SW 1271 (cell line): ENCODE measurements around the gene MDFIC2.
"Not testable (repeated sequence)": the region's sequence is repeated elsewhere in the genome, so short reads cannot be mapped to it uniquely, and the experiment has no call there.

Source experiments
- DNase-seq, 2 experiments: peaks; one replicate each; lab custom pipeline; 2025; lab: John Stamatoyannopoulos, UW

MDFIC2 gene

DNA sequence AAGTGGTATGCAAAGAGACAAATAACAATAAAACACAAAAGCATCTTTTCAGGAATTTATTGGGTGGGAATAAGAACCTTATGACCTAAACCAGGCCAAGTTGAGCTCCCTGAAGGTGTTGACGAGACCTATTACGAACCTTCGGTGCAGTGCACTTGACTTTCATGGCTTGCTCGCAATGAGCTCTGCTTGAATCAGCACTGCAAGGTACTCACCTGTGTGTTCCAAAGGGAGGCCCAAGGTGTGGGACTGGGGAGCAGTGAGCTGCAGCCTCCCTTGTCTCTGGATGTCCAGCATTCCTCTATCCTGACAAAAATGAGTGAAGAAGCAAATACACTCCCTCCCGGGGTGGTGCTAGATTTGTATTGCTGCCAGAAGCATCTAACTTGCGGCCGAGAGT is at the start of gene MDFIC2:
Gene MDFIC2, minus strand, starts transcription at position 303 of the 400 bp plus-strand sequence. CDS start 665 bp downstream, outside the sequence.
- no peak for DNase-seq

DNA sequence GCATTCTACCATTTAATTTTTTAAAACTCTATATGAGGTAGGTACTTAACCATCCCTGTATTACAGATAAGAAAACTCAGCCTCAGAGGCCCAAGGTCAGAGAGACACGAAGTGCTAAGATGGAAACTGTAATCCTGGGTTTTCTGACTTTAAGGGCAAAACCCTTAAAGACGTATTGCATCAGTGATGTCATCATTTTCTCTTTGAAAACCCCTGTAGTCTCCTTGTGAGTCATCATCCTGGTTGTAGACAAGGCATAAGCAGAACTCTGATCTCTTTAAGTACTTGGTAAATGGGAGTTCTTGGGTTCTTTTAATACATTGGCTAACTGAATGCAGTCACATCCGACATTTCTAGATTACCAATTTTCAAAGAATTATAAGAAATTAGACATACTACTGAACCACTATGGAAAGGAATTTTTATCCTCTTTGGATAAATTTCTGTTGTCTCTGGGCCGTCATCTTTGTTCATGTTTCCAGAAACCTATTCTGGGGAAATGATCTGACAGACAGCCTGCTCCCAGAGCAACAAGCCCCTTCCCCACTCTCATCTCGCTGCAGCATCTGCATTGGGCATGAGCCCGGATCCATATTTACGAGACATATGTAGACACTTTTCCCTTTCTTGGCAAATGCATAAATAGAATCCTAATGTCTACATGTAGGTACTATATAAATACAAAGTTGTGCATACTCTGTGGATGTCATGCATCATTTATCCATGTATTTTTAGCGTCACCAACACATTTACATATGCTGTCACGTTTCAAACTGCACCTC is 48.7 kb upstream of the MDFIC2 start:
- DNase-seq = no peak

DNA sequence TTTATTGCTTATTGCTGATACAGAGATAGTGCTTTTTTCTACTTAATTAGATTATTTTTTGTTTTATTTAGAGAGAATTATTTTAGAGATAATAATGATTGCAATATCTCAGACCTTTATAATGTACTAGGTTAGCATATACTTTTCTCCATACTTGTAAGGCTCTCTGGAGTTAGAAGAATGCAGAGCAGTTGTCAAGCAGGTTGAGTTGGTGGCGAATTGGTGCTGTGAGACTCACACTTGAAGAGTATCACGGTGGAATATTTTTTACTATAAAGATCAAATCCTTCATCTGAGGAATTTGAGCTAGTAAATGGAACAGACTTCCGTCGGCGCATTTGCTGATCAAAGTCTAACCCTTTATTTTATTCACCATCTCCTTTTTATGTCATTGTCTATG is 47.3 kb upstream of the MDFIC2 start:
- no peak for DNase-seq

DNA sequence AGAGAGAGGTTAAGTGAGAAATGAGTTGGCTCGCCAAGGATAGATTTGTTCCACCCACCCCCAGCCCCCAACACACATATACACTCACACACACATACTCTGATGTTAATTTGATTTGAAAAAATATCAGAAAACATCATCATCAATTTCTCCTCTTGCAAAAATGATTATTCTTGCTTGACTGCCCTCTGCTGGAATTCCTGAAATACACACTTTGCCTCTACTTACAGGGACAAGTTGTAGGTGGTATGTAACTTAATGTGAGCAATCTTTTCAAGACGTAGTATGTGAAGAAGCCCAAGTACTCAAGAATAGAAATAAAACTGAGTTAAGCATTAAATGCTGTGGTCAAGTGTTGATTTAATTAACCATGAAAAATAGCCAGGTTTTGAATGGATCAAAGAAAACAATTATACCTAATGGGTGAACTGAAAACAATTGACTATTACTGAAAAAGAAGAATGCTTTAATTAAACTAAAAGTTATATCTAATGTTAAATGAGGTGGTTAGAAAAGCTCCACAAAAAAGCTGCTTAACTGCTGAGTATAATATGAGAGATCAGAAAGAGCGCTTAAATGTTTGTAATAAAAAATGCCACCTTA is 46.6 kb upstream of the MDFIC2 start:
- DNase-seq = peak in 1 of 2 experiments; percentile 2

DNA sequence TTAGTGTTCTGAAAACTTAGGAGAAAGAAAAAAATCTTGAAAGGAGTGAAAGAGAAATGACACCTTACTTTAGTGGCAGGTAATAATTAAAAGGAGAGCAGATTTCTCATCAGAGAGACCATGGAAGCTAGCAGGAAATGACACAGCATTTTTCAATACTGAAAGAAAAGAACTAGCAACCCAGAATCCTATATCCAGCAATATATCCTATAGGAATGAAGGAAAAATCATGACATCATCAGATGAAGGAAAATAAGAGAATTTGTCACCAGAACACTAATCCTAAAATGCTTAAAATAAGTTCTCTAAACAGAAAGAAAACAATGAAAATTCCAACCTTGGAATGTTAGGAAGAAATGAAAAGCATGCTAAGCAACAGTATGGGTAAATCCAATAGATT is 39.8 kb upstream of the MDFIC2 start:
- DNase-seq = no peak

DNA sequence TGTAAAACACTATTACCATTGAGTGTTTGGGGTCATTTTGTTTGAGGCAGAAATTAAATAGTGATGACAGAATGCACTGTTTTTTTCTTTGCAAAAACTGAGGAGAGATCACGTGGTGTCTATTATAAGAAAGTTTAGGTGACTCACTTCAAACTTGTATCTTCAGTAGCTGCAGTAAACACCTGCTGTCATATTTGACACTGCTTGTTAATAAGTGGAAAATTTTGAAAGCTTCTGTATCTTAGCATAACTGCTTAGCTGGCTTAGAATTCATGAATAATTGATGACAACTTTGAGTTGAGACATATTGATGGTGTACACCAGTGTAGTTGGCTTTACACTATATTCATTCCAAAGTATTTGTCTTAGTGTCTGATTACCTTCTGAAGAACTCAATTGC is 29.7 kb upstream of the MDFIC2 start:
- DNase-seq = no peak

DNA sequence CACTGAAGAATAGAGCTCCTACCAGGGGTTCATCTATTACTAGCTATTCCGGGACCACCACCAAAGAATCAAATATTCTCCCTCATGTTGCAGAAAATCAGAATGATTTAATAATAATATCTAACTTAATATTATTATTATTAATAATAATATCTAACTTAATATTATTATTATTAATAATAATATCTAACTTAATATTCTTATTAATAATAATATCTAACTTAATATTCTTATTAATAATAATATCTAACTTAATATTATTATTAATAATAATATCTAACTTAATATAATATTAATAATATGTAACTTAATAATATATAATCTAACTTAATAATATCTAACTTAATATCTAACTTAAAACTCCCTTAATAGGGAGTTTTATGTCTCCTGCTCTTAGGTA is 24.4 kb upstream of the MDFIC2 start:
- DNase-seq = not testable (repeated sequence)

DNA sequence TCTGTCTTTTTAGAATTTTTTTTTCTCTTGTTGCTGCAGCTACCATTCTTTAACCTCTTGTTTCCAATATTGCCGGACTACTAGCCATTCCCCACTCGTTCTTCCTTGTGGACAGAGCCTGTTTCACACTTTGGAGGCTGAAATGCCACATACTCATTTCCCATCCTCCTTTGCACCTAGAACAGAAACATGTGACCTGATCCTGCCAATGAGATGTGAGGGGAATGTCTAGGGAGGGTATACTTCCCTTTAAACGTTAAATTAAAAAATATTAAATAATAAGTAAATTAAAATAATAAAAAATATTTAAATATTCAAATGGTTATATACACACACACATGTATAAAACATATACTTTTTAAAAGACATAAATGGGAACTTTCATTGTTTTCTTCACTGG is 20.6 kb upstream of the MDFIC2 start:
- DNase-seq = no peak

DNA sequence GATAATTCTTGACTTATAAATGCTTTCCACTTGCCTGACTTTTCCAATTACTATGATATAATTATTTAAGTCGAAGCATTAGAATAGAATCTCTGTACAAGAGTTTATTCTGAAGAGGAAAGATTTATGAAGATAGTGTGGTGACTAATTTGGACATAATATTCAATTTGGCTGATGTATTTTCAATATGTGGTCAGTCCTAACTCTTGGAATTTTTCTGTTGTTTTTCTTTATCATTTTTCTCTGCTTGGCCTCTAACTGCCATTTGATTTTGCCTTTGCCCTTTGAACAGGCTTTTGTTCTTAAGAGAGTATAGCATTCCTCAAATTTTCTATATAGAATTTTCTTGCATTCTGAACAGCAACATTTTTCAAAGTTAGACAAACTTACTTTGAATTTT is 2.6 kb upstream of the MDFIC2 start:
- DNase-seq = no peak

DNA sequence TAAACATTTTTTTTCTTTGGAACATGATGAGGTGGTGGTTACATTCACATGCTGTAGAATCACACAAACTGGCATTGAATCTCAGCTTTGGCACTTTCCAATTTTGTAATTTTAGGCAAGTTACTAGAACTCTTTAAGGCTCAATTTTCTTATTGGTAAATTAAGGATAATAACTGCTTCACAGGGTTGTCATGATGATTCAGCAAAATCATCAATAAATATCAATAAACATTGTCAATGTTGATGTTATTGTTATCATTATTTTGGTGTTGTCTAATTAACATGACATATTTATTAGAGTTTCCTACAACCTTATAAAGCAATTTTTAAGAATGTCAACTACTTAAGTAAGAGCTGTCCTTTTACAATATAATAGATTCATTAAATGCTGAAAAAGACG is 1.6 kb downstream of the MDFIC2 start:
- DNase-seq = no peak

DNA sequence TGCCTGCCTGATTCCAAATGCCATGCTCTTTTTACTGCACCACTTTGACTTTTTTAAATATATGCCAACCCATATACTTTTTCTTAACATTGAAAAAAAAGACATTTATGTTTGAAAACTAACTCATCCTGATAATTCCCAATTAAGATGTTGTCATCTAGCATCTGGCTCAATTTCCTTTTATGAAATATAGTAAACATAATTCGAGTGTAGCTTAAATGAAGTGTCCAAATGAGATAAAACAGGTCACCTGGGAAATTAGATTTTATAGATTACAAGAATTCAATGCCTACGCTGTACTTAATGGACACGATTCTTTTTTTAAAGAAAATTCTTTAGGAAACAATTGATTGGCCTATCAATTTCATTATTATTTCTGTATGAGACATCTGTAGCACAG is 2.8 kb downstream of the MDFIC2 start:
- DNase-seq = no peak

DNA sequence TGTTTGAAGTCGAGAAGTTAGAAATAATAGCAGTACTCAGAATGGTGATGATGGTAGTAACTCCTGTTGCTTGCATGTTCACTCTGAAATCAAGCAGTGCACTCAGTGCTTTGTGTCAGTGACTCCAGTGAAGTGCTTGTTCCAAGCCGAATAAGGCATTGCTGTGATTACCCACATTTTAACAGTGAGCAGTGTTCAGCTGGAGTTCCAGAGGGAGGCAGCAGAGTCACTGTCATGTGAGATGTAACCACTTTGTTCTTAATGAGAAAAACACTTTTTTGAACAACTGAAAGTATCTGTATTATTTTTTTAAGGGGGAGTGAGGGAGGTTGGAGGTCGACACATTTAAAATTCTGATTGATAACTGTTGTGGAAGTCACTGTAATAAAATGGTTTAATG is 3.7 kb downstream of the MDFIC2 start:
- DNase-seq = no peak

DNA sequence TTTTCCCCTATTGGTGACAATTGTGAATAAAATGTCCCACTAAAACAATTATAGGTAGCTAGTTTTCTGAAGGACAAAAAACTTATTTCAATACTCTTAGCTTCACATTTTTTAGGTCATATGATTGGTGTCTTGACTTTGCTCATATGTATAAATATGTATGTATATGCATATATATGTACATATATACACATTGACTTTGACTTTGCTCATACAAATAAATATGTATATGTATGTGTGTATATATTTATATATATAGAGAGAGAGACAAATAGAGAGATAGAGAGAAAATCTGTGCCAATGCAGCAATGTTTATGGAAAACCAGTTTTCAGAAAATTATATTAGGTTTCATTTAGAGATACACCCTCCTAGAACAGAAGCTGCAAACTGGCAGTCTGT is 5.7 kb downstream of the MDFIC2 start:
- DNase-seq = no peak

DNA sequence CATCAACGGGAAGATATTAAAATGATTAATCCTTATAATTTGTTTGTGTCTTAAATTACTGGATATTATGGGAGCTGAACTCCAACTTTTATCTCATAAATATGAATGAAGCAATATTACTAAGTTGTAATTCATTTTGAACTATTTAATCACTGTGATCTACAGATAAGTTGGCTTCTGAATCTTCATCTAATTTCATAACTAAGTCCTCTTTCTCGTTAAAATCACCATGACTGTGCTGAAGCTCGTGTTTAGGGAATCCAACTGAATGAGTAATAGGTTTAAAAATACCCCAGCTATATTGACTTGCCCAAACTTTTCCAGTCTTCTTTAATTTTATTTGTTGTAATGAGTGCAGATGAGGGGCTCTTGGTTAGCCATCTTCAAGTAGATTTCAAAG is 14.1 kb downstream of the MDFIC2 start:
- no peak for DNase-seq

DNA sequence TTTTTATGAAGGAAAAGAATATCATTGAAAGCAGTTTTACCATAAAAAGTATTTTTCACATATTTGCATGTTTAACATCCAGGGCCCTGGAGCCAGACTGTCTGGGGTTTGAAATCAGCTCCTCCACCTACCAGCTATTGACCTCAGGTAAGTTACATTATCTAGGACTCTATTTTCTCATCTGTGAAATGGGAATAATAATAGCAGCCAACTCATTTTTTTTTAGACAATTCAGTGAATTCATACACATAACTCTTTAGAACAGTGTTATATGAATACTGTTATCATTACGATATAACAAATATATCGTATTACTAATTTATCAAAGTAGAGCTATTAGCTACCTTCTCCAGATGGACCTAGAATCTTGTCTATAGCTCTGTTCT is 21.3 kb downstream of the MDFIC2 start:
- no peak for DNase-seq

DNA sequence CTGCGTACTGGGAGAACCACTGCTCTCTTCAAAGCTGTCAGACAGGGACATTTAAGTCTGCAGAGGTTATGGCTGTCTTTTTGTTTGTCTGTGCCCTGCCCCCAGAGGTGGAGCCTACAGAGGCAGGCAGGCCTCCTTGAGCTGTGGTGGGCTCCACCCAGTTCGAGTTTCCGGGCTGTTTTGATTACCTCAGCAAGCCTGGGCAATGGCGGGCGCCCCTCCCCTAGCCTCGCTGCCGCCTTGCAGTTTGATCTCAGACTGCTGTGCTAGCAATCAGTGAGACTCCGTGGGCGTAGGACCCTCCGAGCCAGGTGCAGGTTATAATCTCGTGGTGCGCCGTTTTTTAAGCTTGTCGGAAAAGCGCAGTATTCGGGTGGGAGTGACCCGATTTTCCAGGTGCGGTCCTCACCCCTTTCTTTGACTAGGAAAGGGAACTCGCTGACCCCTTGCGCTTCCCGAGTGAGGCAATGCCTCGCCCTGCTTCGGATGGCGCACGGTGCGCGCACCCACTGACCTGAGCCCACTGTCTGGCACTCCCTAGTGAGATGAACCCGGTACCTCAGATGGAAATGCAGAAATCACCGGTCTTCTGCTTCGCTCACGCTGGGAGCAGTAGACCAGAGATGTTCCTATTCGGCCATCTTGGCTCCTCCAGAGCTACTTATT is 21.9 kb downstream of the MDFIC2 start:
- not testable (repeated sequence) for DNase-seq

DNA sequence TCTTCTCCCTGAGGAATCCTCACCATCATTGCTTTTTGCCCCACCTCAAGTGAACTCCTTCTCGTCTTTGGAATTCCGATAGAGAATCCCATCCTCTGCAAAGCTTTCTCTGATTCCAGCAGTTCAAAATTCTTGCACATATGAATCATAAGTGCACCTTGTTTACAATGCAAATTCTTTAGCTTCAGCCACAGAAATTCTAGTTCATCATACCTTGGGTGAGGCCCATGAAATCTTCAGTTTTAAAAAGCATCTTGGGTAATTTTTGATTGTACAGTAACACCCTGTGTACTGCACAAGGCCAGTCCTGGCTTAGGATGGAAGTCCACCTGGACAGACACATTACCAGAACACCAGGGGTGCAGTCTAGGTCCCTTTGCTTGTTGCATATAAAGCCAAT is 30.8 kb downstream of the MDFIC2 start:
- DNase-seq = peak in 1 of 2 experiments; percentile 1

DNA sequence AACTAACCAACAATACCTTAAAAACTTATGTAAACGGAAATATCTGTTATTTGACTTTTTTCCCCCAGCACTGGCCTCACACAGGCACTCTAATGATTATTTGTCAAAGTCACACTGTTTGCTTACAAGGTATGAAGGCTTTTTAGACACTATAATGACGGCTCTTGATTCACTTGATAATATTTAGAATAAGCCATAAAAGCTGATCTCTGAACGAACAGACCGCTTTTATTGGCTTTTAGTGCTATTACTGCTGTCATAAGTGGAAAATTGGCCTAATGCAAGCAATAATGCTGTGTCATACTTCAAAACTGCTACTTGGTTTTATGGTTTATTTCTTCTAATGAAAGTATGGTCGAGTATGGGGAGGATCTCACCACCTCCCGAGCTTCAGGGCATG is 35.1 kb downstream of the MDFIC2 start:
- DNase-seq = no peak

DNA sequence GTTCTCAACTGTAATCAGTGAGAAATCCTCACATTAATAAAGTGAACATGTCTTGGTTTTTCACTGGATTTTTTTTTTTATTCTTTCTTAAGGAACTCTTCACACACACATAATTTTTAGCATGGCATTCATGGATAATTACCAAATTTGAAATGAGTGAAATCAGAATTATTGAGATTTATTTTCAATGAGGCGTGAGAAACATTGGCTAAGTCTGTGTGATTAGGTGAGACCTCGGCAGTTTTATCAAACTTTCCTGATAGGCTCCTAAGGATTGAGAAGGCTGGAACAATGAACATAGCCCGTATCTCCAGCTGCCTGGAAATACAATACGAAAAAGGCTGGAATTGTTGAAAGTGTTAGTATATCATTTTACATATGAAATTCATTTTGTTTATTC is 35.5 kb downstream of the MDFIC2 start:
- DNase-seq = no peak

DNA sequence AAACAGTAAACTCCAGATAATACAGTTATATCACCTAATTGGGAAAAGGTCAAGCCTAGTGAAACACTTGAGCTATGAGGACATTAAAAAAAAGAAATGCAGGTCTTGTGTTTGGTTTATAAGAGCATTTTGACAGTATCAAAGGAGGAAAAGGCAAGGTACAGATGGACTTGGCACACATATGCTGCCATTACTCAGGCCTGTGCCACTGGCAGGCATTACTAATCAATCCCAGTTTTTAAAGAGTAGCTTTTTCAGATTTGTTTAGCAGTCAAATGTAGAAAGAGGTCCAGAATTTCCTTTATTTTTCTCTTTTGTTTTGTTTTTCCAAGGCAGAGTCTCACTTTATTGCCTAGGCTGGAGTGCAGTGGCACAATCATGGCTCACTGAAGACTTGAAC is 38.9 kb downstream of the MDFIC2 start:
- DNase-seq = no peak

DNA sequence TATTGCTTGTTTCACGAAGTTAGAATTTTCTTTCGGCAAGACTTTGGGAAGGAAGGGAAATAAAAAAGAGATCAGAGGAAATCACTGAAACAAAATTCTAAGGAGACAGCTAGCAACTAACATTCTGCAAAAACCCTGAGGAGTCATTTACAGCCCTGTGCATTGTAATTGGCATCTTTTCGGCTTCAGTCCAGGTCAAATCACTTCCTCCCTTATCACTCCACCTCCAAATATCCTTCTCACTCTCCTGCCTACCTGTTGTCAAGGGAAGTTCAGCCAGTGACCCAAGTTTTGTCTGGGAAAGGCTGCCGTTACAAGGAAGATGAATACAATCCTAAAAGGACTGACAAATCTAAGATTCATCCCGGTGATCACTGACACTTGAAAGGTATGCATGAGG is 39.6 kb downstream of the MDFIC2 start:
- DNase-seq = no peak

DNA sequence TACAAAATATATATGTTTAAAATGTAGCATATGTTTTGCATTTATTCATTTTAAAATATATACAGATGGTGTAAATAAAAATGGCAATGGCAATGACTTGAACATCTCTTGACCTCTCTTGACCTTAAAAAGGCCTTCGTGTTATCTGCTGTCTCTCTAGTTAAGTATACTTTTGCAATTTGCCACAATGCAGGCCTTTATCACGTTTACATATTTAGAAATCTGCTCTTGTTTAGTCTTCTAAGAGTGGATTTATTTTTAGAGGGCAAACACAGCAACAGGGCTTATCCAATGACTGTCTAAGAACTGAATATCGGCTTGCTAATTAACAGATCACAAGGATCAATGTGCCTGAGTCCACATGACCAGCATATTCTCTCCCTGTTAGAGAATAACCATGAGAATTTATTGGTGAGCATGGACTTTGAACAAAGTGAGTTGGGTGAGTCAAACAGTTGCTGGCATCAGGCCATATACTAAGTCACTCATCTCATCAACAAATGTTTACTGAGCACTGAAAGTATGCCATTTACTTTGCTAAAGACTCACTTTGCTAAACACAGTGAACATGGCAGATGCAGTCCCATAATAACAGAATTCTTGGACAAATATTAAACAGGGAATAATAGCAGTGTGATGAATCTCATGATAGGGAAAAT is 48.2 kb downstream of the MDFIC2 start:
- no peak for DNase-seq

DNA sequence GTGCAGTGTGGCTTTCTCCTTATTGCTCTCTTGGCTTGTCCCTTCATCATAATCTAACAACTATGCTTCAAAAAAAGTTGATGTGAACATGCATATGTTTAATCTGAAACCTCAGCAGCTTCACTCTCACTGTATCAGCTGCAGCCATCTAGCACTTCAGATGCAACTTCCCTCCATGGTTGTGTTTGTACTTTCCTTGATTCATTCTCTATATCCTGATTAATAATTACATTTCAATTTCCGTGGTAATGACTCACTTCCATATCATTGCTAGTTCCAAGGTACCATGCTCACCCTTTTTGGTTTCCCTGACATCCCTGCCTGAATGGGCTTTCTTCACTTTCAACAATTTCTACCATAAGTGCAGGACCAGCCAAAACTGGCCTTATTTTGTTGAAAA is 51.2 kb downstream of the MDFIC2 start:
- DNase-seq = no peak
